D341Med (cell line): ENCODE results near the gene RAB21.
"Not testable (repeated sequence)": the region's sequence is repeated elsewhere in the genome, so short reads cannot be mapped to it uniquely, and the experiment has no call there.

Source experiments
- DNase-seq: peaks from one replicate; pipeline ENCODE4 v3.0.0; 2012; ENCODE audit warnings: low spot score

The RAB21 gene

DNA sequence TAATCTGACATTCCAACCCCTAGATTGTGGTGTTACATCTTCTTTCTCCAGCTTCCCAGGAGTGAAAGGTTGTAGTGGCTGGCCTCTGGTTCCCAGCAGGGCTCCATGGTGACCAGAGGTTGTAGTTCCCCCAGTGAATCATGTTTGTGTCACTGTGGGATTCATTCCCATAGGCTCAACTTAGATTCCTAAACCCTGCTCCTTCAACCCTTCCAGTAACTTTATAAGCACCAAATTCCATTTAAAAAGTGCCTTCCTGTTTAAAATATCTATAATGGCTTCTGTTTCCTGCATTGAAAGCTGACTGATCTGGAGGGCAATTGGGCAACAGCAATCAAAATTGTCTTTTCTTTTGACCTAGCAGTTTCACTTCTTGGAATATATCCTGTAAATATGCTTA, 44.4 kb downstream of the RAB21 start:
- no peak for DNase-seq

DNA sequence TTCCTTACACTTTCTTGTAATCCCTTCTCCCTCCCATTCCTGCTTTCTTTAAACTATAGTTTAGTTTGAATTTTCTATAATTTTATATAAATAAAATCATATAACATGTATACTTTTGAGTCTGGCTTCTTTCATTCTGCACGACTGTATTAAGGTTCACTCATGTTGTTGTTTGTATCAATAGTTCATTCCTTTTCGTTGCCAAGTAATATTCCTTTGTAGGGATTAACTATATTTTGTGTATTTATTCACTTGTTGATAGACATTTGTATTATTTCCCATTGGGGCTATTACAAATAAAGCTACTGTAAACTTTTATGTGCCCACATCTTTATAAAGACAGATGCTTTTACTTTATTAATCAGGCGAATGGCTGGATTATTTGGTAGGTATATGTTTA, 45.5 kb downstream of the RAB21 start:
- no peak for DNase-seq

DNA sequence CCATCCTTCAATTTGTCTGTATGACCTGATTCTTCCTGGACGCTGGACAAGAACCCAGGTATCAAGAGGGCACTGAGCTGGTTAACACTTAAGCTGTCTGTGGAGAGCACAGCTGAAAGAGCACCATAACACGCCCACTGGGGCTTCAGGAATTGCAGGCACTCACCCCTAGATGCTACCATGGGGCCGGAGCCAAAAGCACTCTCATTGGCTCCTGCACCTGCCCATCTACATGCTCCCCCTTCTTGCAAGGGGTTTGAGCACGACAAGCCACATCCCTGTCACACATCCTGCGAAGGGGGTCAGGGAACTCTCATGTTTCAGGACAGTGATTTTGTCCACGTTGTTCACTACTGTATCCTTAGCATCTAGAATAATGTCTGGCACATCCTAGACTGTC, 49.8 kb downstream of the RAB21 start:
- no peak for DNase-seq

DNA sequence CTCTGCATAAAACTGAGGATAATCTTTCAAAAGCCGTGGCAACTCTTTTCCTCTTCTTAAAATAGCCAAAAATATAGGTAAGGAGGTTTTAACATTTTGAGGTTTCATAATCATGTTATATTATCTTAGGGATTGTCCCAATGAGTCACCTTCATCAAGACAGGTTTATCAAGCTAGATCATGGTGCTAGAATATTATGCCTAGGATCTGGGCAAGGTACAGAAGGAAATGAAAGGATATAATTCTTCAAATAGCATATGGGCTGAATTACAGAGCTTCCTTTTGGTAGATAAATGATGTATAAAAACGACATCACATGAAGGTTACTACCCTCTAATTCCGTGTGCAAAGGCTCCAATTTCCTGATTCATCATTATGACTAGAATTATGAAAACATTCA, 56.3 kb downstream of the RAB21 start:
- no peak for DNase-seq

DNA sequence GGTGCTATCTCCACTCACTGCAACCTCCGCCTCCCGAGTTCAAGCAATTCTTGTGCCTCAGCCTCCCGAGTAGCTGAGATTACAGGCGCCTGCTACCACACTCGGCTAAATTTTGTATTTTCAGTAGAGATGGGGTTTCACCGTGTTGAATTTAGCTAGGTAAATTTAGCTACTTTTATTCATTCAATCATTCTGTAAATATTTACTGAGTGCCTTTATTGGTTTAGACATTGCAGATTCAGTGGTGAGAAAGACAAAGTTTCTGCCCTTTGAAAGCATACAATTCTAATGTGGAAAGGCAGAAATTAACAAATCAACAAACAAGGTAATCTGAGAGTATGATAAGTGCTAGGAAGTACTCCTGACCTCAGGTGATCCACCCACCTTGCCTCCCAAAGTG, 60.6 kb downstream of the RAB21 start:
- not testable (repeated sequence) for DNase-seq

DNA sequence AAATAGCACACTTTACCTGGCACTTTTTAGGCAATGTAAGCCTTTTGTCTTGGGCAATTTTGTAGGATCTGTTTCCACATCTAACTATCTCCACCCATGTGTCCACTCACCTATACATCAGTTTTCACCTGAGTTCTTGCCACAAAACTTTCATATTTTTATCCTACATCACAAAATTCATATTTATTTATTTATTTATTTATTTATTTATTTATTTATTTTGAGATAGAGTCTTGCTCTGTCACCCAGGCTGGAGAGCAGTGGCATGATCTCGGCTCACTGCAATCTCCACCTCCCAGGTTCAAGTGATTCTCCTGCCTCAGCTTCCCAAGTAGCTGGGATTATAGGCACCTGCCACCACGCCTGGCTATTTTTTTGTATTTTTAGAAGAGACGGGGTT, 67.4 kb downstream of the RAB21 start:
- DNase-seq = not testable (repeated sequence)

DNA sequence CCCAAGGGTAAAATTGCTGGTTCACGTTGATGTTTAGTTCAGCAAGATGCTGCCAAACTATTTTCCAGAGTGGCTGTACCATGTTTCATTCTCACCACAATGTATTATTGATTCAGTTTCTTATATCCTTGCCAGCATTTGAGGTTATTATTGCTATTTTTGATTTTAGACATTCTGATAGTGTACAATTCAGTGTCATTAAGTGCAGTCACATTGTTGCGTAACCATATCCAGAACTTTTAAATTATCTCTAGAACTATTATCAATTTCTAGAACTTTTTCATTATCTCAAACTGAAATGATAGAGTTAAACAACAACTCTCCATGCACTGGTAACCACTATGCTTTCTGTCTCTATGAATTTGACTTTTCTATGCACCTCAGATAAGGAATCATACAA, 74.2 kb downstream of the RAB21 start:
- no peak for DNase-seq

DNA sequence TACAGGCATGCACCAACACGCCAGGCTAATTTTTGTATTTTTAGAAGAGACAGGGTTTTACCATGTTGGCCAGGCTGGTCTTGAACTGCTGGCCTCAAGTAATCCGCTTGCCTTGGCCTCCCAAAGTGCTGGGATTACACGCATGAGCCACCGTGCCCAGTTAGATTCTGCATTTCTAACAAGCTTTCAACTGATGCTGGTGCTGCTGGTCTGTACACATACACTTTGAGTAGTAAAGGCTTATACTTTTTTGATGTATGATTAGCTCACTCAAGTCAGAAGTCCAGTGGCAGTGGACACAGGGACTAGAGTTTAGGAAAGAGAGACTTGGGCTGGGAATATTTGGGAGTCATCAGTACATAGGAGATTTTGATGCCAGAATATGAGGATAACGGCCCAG, 82.7 kb downstream of the RAB21 start:
- no peak for DNase-seq

DNA sequence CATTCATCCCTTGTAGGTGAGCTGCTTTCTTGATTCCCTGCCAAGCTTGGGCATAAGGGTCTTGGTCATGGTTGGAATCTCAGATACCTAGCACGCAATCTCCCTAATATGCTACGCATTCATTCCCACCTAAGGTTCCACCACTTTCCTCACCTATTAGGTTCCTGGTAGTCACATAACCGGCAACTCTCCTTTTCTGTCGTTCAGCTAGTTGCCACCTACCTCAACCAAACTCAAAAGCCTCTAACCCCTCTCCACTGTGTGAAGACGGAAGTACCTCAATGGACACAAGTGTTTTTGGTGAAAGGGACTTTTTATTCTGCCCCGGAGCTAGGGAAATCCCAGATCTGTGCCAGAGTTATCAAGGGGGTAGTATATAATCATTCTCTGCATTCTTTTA, 83.6 kb downstream of the RAB21 start:
- DNase-seq = no peak

DNA sequence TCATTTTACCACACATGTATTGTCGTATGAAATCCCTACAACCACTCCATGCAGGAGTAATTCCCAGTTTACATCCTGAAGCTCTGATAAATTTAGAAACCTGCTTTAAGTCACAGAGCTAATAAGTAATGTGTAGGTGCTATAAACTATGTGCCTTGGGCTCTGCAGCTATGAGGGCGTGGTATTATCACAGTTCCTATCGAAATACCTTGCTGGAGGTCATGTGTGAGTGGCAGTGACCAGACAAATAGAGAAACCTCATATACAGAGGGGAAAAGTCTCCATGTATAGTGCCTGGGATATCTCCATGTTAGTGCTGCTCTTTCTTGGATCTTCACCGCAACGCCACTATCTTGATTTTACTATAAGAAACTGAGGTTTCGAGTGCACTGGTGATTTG, 84.0 kb downstream of the RAB21 start:
- DNase-seq = no peak

DNA sequence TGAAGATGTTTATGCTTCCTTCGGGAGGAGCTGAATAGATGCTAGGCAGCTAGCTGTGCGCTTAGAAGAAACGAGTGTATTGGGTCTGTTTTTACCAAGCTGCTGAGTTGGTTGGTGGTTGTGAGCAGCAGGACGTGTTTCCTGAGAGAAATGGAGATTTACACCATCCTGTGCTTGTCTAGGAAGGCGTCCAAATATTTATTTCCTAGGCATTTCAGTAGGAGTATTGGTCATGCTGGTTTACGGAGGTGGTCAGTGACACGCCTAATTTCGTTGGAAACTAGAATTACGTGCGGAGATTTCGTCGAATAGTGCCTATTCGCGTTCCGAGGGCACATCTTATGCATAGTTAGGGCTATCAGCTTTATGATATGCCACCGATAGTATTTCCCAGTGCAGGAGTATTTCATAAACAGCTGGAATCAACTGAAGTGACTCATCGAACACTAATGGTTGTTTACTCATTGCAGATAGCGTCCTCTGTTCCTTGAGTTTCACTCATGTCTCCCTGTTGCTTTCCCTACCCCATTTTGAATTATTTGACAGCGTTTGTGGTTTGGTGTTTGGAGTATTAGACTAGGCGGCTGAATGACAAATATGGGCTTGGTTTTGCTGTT, 85.7 kb downstream of the RAB21 start:
- DNase-seq = no peak

DNA sequence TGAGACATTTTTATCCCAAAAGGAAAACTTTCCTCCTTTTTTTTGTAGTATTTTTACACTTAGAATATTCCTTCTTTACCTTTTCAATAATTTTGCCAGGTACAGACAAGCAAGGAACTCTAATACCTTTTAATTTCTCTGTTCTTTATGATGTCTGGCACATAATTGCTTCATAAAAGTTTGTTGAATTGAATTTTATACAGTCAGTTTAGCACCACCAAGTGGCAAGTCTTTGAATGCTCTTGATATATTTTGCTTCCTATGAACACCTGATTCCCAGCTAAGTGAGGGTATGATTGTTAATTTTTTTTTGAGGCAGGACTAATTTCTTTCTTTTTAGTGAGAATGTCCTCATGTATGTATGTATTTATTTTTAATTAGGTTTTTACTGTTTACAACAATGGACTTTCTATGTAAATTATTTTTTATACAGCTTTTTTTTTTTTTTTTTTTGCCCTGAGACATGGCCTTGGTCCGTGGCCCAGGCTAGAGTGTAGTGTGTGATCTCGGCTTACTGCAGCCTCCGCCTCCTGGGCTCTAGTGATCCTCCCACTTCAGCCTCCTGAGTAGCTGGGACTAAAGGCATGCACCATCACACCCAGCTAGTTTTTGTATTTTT, 91.8 kb downstream of the RAB21 start:
- no peak for DNase-seq

DNA sequence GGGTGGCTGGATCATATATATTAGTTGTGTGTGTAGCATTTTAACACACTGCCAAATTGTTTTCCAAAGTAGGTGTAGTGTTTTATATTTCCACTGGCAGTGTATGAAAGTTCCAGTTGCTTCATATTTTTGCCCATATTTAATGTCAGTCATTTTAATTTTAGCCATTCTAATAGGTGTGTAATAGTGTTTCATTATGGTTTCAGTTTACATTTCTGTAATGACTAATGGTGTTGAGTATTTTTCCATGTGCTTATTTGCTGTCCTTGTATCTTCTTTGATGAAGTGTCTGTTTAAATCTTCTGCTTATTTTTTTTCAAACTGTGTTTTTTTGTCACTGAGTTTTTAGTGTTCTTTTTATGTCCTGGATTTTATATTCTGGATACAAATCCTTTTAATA, 93.5 kb downstream of the RAB21 start:
- no peak for DNase-seq

DNA sequence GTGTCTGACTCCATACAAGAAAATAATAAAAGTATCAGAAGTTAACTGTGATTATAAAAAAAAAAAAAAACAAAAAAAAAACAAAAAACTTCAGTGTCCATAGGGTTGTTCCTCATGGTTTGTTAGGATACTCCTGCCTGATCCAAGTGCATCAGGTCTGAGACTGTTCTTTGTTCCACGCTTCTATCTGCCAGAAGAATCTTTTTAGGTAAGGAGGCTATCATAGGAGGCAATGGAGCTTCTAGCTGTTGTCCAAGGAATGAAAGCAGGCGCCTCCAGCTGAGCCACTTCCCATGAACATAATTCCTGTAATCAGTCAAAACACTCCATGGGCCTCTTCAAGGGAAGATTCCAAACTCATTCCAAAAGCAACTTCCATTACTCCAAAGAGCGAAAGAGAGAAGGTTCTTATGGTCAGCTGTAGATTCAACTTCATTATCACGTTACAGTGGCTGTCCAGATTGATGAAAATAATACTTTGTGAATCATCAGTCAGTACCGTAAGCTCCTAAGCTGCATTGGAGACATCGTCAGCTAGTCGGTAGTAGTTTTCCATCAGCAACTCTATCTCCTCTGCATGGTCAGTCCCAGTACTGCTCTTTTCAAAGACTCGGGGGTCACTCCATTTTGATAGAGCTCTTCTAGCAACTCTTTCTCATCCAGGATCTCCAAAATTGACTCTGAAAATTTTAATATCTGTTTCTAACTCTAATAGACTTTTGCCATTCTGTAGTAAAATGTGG, 94.6 kb downstream of the RAB21 start:
- no peak for DNase-seq
